A549 (cell line): ENCODE data around the gene ATP11A.

ENCODE experiments used
- BHLHE40 ChIP-seq: IDR thresholded peaks from 2 replicates; pipeline ENCODE4 v1.6.1; 2012; ENCODE audit warnings: low read depth, low read length, inconsistent platforms
- CBX2 ChIP-seq: fragments of 200-600 bp; sonication (generic); IDR thresholded peaks from 2 replicates; pipeline ENCODE4 v1.6.1; 2016; ENCODE audit warnings: low read depth, mild to moderate bottlenecking, borderline replicate concordance
- CBX8 ChIP-seq: fragments of 200-600 bp; sonication (generic); IDR thresholded peaks from 2 replicates; pipeline ENCODE4 v1.6.1; 2016
- CHD2 ChIP-seq: fragments of 150-350 bp; IDR thresholded peaks from 2 replicates; pipeline ENCODE4 v1.6.1; 2014; ENCODE audit warnings: low read length; ENCODE audit not compliant: partially characterized antibody
- CTCF ChIP-seq: fragments of >200 bp; sonication (Bioruptor Twin); formaldehyde crosslinking; IDR thresholded peaks from 3 replicates; pipeline ENCODE4 v1.5.1; 2016
- E2F6 ChIP-seq: IDR thresholded peaks from 2 replicates; pipeline ENCODE4 v1.6.1; 2012; ENCODE audit warnings: low read depth, borderline replicate concordance
- MYC ChIP-seq: IDR thresholded peaks from 2 replicates; pipeline ENCODE4 v1.6.1; 2012; ENCODE audit warnings: mild to moderate bottlenecking, inconsistent platforms, low read length, improper control_type of control experiment, borderline replicate concordance
- NFE2L2 ChIP-seq: fragments of 150-350 bp; conservative IDR thresholded peaks from 2 replicates; pipeline ENCODE4 v1.6.1; 2014; ENCODE audit warnings: low read length
- NR3C1 ChIP-seq: fragments of >200 bp; sonication (Bioruptor Twin); formaldehyde crosslinking; IDR thresholded peaks from 3 replicates; pipeline ENCODE4 v1.6.1; 2017
- POLR2A ChIP-seq: IDR thresholded peaks from 2 replicates; pipeline ENCODE4 v1.6.1; 2012; ENCODE audit warnings: mild to moderate bottlenecking, low read length
- USF2 ChIP-seq: fragments of 450-650 bp; IDR thresholded peaks from 2 replicates; pipeline ENCODE4 v1.6.1; 2014; ENCODE audit warnings: antibody characterized with exemption
- ZFP36 ChIP-seq: fragments of 450-650 bp; IDR thresholded peaks from 2 replicates; pipeline ENCODE4 v1.6.1; 2014; ENCODE audit warnings: borderline replicate concordance; ENCODE audit not compliant: partially characterized antibody
- TF ChIP-seq, protein P1 (sequence below): fragments of 200-600 bp; sonication (generic); IDR thresholded peaks from 2 replicates; pipeline ENCODE4 v1.6.1; 2016; ENCODE audit warnings: antibody characterized with exemption, mild to moderate bottlenecking, moderate library complexity
- TF ChIP-seq, protein P2 (sequence below): IDR thresholded peaks from 2 replicates; pipeline ENCODE4 v1.6.1; 2012

- TF ChIP-seq, protein P1, sequence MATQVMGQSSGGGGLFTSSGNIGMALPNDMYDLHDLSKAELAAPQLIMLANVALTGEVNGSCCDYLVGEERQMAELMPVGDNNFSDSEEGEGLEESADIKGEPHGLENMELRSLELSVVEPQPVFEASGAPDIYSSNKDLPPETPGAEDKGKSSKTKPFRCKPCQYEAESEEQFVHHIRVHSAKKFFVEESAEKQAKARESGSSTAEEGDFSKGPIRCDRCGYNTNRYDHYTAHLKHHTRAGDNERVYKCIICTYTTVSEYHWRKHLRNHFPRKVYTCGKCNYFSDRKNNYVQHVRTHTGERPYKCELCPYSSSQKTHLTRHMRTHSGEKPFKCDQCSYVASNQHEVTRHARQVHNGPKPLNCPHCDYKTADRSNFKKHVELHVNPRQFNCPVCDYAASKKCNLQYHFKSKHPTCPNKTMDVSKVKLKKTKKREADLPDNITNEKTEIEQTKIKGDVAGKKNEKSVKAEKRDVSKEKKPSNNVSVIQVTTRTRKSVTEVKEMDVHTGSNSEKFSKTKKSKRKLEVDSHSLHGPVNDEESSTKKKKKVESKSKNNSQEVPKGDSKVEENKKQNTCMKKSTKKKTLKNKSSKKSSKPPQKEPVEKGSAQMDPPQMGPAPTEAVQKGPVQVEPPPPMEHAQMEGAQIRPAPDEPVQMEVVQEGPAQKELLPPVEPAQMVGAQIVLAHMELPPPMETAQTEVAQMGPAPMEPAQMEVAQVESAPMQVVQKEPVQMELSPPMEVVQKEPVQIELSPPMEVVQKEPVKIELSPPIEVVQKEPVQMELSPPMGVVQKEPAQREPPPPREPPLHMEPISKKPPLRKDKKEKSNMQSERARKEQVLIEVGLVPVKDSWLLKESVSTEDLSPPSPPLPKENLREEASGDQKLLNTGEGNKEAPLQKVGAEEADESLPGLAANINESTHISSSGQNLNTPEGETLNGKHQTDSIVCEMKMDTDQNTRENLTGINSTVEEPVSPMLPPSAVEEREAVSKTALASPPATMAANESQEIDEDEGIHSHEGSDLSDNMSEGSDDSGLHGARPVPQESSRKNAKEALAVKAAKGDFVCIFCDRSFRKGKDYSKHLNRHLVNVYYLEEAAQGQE = no peak
- no peak for TF ChIP-seq ZFP36
- no peak for TF ChIP-seq CHD2
- no peak for TF ChIP-seq CBX2
- TF ChIP-seq USF2 = no peak
- TF ChIP-seq POLR2A = no peak
- TF ChIP-seq MYC = no peak
- no peak for TF ChIP-seq NR3C1
- no peak for TF ChIP-seq CTCF
- TF ChIP-seq CBX8 = no peak
- no peak for TF ChIP-seq E2F6
- TF ChIP-seq BHLHE40 = no peak
- TF ChIP-seq, protein P2, sequence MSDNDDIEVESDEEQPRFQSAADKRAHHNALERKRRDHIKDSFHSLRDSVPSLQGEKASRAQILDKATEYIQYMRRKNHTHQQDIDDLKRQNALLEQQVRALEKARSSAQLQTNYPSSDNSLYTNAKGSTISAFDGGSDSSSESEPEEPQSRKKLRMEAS = no peak
- TF ChIP-seq NFE2L2 = no peak
These were observed 187.7 kb downstream of the ATP11A start for GRCh38 chr13:112877539-112877938.
